ENCODE measurements around the gene RANGRF.

DNA sequence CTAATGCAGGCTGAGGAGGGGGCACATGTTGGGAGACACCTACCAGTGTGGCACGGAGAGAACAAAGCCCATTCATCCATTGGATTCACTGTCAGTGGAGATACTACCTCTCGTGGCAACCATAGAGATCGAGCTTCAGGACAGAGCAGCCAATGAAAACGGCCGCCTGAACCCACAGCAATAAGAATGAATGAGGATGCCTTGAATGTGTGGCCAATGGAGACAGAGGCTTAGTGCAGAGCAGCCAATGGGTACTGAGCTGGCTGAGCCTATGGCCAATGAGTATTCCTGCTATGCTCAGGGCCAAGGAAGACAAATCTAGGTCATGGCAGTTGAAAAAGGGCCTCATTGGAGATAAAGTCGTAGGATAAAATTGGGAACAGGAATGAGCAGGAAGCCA lies 32.5 kb downstream of the RANGRF start:
- TF ChIP-seq POLR2A (IDR thresholded peaks at IDR 0.05) (no peak), POLR2AphosphoS5 (IDR thresholded peaks at IDR 0.05) (no peak)
- TF ChIP-seq, protein P1, sequence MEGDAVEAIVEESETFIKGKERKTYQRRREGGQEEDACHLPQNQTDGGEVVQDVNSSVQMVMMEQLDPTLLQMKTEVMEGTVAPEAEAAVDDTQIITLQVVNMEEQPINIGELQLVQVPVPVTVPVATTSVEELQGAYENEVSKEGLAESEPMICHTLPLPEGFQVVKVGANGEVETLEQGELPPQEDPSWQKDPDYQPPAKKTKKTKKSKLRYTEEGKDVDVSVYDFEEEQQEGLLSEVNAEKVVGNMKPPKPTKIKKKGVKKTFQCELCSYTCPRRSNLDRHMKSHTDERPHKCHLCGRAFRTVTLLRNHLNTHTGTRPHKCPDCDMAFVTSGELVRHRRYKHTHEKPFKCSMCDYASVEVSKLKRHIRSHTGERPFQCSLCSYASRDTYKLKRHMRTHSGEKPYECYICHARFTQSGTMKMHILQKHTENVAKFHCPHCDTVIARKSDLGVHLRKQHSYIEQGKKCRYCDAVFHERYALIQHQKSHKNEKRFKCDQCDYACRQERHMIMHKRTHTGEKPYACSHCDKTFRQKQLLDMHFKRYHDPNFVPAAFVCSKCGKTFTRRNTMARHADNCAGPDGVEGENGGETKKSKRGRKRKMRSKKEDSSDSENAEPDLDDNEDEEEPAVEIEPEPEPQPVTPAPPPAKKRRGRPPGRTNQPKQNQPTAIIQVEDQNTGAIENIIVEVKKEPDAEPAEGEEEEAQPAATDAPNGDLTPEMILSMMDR (IDR thresholded peaks at IDR 0.05): no peak

Measured in breast epithelium (tissue), 3 donors.